GM19193 (cell line): ENCODE measurements around the gene NDE1.

Experiments used
- POLR2A ChIP-seq: IDR thresholded peaks from 4 replicates; pipeline ENCODE4 v1.6.1; 2011; ENCODE audit not compliant: insufficient read depth, insufficient read length; ENCODE audit errors: extremely low read depth

Gene NDE1, protein sequence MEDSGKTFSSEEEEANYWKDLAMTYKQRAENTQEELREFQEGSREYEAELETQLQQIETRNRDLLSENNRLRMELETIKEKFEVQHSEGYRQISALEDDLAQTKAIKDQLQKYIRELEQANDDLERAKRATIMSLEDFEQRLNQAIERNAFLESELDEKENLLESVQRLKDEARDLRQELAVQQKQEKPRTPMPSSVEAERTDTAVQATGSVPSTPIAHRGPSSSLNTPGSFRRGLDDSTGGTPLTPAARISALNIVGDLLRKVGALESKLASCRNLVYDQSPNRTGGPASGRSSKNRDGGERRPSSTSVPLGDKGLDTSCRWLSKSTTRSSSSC

DNA sequence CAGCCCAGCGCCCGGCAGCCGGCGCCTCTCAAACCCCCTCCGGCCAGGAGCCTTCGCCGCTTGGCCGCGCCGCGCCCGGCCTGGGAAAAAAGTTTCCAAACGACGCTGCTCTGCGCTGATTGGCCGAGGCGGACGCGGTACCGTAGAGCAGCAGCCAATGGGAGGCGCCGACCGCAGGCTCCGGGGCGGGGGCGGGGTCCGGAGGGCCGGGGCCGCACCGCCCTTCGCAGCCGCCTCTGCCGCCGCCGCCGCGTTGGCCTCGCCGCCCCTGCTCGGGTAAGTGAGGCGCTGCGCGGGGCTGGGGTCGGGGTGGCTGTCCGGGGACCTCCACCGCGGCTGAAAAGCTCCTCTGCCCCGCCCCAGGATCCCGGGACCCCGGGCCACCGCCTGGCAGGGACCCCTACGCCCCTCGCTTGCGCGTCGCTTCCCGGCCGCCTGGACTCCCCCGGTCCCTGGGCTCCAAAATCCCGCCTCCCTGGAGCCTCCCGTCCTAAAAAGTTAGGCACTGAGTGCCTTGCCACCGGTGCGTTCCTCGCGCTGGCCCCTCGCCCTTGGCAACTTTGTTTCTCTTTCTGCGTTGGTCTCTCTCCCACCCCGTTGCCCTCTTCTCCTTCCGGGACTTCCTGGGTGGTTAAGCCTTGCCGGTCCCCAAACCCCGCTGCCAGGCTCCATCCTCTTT is at the start of gene NDE1:
Gene NDE1, plus strand, starts transcription at position 227 of the 679 bp plus-strand sequence. CDS start 14,534 bp downstream, outside the sequence.
- peak; percentile 70 for TF ChIP-seq POLR2A

DNA sequence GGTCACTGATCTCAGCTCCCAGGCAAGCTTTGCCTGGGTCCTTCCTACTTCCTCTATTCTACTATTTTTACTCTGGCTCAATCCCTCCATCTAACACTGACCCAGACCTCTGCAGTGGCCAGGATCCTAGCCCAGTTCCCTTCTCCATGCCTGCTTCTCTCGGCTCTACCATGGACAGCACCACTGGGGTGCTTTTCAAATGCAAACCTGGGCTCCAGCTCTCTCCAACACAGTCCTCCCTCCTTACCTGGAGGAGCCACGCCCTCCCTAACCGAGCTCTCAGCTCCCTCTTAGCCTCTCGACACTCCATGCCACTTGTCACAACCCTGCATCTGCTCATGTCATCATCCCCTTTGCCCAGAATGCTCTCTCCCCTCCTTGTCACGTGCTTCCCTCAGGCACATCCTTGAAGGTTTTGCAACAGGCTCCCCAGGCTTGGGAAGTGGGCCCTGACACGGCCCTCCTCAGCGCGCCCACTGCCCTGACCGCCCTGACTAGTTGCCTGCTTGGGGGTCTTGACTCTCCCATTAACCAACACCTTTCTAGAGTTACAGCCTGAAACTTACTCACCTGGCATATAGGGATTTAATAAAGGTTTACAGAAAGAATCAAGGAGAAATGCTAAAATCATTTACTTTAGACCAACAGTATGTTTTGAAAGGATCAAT is 48.7 kb upstream of the NDE1 start:
- no peak for TF ChIP-seq POLR2A

DNA sequence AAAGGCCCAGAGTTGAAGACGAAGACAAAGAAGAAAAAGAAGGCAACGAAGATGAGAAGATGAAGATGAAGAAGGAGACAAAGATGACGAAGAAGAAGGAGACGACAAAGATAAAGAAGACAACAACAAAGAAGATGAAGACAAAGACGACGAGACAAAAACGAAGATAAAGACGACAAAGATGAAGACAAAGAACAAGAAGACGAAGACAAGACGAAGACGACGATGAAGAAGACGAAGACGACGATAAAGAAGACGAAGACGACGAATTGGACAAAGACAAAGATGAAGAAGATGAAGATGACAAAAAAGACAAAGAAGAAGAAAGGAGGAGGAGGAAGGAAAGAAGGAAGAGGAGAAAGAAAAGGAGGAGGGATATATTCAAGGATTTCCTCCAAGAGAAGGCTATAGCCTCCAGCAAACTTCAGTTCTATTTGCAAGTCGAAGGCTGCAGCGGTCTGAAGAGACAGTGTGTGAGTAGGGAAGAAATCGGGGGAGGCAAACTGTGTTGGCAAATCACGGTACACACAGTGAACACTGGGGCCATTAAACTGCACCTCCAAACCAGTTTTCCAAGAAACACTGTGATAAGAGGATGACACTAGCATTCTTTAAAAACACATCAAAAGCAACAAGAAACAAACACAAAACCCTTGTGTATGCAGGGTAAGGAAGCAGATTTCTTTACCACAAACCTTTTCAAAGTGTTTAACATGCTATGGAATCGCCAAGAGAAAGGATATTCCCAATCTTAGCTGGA is 47.6 kb upstream of the NDE1 start:
- no peak for TF ChIP-seq POLR2A

DNA sequence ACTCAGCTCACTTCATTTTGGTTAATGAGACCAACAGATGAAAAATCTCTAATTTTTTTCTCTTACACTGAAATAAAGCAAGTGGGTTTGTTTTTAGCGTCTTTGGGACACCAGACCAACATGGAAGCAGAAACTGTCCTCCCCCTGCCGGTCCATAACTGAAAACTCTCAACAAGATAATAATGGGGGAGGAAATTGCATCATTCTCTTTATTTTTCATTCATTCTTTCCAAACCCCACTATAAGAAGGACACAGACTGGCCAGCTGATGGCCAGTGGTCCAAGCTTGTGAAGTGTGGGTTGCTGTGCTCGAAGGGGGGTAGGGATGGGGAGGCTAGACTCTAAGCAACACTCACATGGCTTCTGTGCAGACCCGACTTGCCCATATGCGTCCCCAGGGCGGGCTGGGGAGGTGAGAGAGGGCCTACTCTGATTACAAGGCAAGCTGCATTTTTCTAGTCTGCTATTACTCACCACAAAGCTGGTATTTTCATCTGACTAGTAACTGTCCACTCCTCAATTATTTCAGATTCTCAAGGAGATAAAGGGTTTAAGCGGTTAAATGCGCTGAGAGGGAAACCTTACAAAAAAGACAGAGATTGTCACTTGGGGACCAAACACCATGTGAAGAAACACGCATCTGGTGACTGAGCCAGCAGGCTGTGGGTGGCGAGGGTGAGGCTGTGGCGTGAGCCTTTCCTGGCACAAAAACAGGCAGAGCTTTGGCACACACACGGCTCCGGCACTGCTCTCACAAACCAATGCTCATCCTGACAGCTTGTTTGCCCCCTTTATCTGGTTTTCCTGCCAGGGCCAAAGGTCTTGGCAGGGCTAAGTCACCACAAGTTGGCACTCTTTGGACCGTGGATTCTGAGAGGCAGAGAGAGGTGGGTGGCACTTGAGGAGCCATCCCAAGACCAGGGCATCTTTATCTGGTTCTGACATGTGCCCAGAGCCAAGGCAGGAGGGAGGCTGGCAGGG is 45.3 kb upstream of the NDE1 start:
- no peak for TF ChIP-seq POLR2A

DNA sequence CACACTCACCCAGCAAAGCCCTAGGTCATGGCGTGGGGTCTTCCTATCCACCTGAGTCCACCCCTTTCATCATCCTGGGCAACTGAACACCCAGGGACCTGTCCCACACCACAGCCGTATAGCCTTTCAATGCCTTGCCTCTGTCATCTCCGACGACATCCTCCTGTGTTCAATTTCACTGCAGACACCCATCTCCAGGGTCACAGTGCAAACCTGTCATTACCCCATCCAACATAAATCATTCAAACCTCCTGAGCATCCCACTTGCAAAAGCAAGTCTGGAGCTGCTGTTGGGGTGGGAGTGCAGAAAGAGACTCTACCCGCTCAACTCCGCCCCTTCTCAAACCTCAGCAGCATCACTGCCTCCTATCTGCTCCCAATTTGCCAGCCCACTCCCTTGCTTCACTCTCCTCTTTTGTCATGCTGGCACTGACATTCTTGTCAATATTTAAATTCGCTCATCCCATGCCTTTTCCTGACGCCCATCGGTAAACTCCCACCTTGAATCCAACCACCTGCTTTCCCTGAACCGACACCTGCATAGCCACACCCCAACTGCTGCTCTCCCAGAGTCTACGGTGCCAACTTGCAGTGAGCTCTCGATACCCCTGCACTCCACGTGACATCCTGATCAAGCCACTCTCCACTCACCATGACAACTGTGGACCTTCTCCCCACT is 44.1 kb upstream of the NDE1 start:
- no peak for TF ChIP-seq POLR2A

DNA sequence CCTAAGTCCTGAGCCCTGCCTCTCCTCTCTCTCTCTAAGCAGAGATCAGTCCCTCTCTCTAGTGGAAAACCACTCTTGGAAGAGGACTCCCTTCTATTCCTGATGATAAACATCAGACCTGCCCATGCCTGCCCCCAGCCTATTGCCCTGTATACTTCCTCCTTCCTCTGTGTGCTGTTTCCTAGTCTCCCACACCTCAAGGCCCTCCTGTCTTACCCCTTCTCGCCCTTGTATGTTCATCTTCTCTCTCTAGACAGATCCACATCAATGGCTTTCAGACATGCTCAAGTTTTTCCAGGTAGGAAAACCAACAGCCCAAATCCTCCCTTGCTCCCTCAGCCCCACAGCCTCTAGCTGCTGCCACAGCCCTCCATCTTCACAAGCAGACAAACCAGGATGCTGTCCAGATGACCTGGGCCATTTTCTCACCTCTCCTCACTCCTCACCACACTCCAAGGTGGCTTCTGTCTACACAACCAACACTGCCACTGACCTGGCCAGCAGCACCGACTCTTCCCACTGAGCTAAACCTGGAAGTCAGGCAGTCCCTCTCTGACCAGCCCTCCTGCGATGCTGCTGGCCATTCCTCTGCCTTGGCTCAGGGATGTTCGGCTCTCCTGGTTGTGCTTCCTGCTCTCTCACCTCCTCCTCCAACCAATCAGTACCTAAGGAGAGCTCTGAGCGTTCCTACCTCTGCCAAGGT is 43.4 kb upstream of the NDE1 start:
- TF ChIP-seq POLR2A, result no peak

DNA sequence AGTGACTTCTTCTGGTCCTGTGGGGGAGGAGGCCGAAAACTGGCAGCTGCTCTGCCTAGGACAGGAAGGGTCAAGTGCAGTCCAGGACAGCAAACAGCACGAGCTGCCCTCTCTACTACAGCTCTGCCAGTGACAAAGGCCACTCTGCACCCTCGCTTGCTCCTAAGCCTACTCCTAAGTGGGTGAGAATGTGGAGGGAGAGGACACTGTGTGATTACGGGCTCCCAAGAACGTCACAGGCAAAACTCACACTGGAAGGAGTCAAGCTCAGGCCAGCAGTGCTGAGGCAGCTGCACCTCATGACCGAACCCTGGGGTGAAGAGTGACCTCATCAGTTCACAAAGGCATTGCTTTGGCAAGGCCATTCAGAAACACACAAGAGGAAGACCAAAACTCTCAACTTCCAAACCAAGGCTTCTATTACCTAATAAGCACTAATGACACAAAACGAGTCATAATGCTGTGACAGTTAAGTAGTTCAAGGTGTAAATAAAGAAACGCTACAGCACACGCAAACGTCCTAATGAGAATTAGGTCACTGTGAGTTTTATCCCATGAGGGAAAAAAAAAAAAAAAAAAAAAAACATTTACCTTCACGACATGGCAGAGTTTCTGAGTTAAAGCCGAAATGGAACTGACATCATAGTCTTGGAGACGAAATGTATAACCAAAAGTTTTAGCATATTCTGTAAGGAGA is 42.2 kb upstream of the NDE1 start:
- no peak for TF ChIP-seq POLR2A

DNA sequence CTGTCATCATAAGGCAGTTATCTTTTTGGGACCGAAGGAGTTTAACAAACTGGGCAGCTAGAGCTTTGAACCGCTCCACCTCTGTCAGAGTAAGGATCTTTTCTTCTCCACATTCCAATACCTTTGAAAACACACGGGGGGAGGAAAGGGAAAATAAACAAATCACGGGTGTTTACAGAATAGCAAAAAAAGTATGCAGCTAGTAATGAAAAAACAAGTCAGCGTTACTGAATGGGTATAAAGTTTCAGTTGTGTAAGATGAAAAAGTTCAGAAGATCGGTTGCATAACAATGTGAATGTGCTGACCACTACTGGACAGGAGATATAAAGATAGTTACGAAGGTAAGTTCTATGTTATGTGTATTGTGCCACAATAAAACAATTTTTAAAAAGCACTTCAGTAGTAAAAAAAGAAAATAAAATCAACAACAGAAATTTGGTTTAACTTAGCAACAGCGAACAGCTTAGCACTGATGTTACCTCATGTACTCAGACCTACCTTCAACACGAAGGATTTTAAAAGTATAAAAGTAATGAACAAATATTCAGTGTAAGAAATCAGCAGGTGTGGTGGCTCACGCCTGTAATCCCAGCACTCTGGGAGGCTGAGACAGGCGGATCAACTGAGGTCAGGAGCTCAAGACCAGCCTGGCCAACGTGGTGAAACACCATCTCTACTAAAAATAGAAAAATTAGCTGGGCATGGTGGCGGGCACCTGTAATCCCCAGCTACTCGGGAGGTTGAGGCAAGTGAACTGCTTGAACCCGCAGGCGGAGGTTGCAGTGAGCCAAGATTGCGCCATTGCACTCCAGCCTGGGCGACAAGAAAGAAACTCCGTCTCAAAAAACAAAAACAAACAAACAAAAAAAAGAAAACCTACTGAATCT is 41.4 kb upstream of the NDE1 start:
- TF ChIP-seq POLR2A, result no peak

DNA sequence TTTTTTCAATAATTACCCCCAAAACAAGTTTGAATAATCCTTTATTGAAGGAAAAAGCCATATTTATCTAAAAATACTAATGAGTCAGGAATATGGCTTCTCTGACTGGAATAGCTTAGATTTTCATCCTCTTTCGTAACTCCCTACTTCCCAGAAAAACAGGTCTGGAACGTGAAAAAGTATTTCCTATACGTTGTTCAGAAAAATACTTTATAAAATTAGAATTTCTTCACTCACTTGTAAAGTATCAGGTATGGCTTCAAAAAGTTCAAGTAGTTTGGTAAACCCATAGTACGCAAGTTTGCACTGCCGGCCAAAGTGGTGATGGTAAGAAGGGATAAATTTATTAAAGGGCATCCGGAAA is 40.8 kb upstream of the NDE1 start:
- TF ChIP-seq POLR2A, result no peak

DNA sequence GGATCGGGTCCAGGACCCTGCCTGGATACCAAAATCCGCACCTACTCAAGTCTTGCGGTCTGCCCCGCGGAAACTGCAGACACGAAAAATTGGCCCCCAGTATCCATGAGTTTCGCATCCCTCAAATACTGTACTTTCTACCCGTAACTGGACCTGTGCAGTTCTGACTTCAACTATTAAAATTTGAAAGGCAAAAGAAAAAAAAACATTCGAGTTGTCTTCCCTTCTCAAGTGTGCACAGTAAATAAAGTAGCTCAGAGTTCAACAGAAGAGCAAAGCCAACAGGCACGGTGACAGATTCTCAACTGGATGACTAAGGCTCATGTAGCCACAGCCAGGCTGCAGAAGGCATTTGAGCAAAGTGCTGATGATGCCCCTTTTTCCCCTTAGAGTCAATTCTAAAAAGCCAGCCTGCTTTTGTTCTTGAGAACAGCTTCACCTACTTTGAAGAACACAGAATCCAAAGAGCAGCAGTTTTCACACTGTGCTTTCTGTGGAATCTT is 39.6 kb upstream of the NDE1 start:
- no peak for TF ChIP-seq POLR2A

DNA sequence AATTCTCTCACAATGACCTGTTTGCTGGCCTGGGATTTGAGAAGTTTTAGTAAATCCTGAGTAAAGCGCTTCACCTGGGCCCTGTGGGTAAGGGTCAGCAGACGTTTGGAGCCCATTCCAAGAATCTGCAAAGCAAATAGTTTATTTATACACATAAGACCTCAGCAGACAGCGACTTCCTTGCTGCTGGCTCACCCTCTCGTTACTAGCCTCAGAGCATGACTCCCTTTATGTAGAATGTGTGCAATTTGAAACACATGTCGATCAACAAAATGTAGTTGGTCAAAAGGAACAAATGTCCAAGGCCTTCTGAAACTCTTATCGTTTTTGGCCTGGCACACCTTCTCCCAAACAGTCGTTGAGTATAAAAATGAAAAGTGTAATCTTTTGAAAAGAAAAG is 38.4 kb upstream of the NDE1 start:
- TF ChIP-seq POLR2A, result no peak
